WTC11 (cell line): Measurements from ENCODE around the gene TDRD1. TPM values are rescaled to one million over a fixed set of nuclear protein-coding genes. Genes with fewer than 3 reads are reported as not detected.

Experiments
- ATAC-seq: fragments of 200-7000 bp; cut with Tn5 transposase; 2 replicates; pipeline ENCODE4 v1.10.0; 2021; ENCODE audit warnings: mild to moderate bottlenecking, moderate library complexity
- CTCF ChIA-PET: fragments of 300-600 bp; sonication (Branson Sonifier 250); formaldehyde crosslinking; loops from one replicate; lab custom pipeline; 2021; ENCODE audit warnings: antibody characterized with exemption; lab: Charles Lee
- POLR2A ChIA-PET: fragments of 350-600 bp; sonication (Branson Sonifier 250); formaldehyde crosslinking; loops from one replicate; lab custom pipeline; 2021; ENCODE audit warnings: antibody characterized with exemption; lab: Charles Lee
- DNase-seq: peaks from one replicate; pipeline ENCODE4 v3.0.0; 2021; ENCODE audit warnings: low spot score
- H3K27ac Mint-ChIP-seq: 2 replicates; pipeline ENCODE4 v1.8.0; 2021; ENCODE audit warnings: mixed read lengths
- H3K27me3 Mint-ChIP-seq: 2 replicates; pipeline ENCODE4 v1.8.0; 2021; ENCODE audit warnings: low read depth, mild to moderate bottlenecking, moderate library complexity, mixed read lengths
- H3K36me3 Mint-ChIP-seq: 2 replicates; pipeline ENCODE4 v1.8.0; 2021; ENCODE audit warnings: mixed read lengths
- H3K4me1 Mint-ChIP-seq: 2 replicates; pipeline ENCODE4 v1.8.0; 2022; ENCODE audit warnings: mixed read lengths
- H3K4me3 Mint-ChIP-seq: 2 replicates; pipeline ENCODE4 v1.8.0; 2021; ENCODE audit warnings: mild to moderate bottlenecking, moderate library complexity, mixed read lengths
- H3K9me3 Mint-ChIP-seq: 2 replicates; pipeline ENCODE4 v1.8.0; 2021; ENCODE audit warnings: mixed read lengths
- ATF1 ChIP-seq: sonication (generic); formaldehyde crosslinking; IDR thresholded peaks from 2 replicates; pipeline ENCODE4 v1.8.1; 2023; ENCODE audit warnings: mild to moderate bottlenecking, moderate library complexity, missing genetic modification reagents
- CBFB ChIP-seq: sonication (generic); formaldehyde crosslinking; IDR thresholded peaks from 2 replicates; pipeline ENCODE4 v1.8.1; 2022; ENCODE audit warnings: mild to moderate bottlenecking, low read depth, missing genetic modification reagents
- CREB1 ChIP-seq: sonication (generic); formaldehyde crosslinking; IDR thresholded peaks from 2 replicates; pipeline ENCODE4 v1.8.0; 2023; ENCODE audit warnings: mild to moderate bottlenecking, missing genetic modification reagents
- E2F4 ChIP-seq: sonication (generic); formaldehyde crosslinking; IDR thresholded peaks from 2 replicates; pipeline ENCODE4 v1.8.1; 2022; ENCODE audit warnings: low read depth, mild to moderate bottlenecking, moderate library complexity, missing genetic modification reagents, borderline replicate concordance
- ELF4 ChIP-seq: sonication (generic); formaldehyde crosslinking; IDR thresholded peaks from 2 replicates; pipeline ENCODE4 v1.8.1; 2022; ENCODE audit warnings: low read depth, mild to moderate bottlenecking, moderate library complexity, missing genetic modification reagents
- EMX1 ChIP-seq: fragments of 250-450 bp; sonication (Bioruptor Pico); IDR thresholded peaks from 2 replicates; pipeline ENCODE4 v1.8.0; 2021; ENCODE audit warnings: mild to moderate bottlenecking
- FOXJ3 ChIP-seq: sonication (generic); formaldehyde crosslinking; IDR thresholded peaks from 2 replicates; pipeline ENCODE4 v1.9.0; 2021; ENCODE audit warnings: missing genetic modification reagents, mild to moderate bottlenecking, borderline replicate concordance
- FOXK1 ChIP-seq: sonication (generic); formaldehyde crosslinking; IDR thresholded peaks from 2 replicates; pipeline ENCODE4 v1.8.0; 2022; ENCODE audit warnings: mild to moderate bottlenecking, moderate library complexity, missing genetic modification reagents
- FOXP1 ChIP-seq: sonication (generic); formaldehyde crosslinking; IDR thresholded peaks from 2 replicates; pipeline ENCODE4 v1.8.0; 2022; ENCODE audit warnings: missing genetic modification reagents, mild to moderate bottlenecking, moderate library complexity, borderline replicate concordance
- NFE2L1 ChIP-seq: sonication (generic); formaldehyde crosslinking; IDR thresholded peaks from 2 replicates; pipeline ENCODE4 v1.8.1; 2023; ENCODE audit warnings: missing genetic modification reagents
- NFYB ChIP-seq: sonication (generic); formaldehyde crosslinking; conservative IDR thresholded peaks from 2 replicates; pipeline ENCODE4 v1.8.0; 2022; ENCODE audit warnings: low read depth, missing genetic modification reagents
- PREB ChIP-seq: sonication (generic); formaldehyde crosslinking; IDR thresholded peaks from 2 replicates; pipeline ENCODE4 v1.8.1; 2022; ENCODE audit warnings: mild to moderate bottlenecking, missing genetic modification reagents, moderate library complexity, borderline replicate concordance
- ZNF396 ChIP-seq: fragments of 250-450 bp; sonication (Bioruptor Pico); IDR thresholded peaks from 2 replicates; pipeline ENCODE4 v1.8.0; 2021; ENCODE audit warnings: mild to moderate bottlenecking, moderate library complexity, borderline replicate concordance
- ZNF416 ChIP-seq: fragments of 250-450 bp; sonication (Bioruptor Pico); IDR thresholded peaks from 2 replicates; pipeline ENCODE4 v1.9.0; 2021; ENCODE audit warnings: mild to moderate bottlenecking, inconsistent platforms
- ZNF512 ChIP-seq: sonication (generic); formaldehyde crosslinking; IDR thresholded peaks from 2 replicates; pipeline ENCODE4 v1.8.1; 2022; ENCODE audit warnings: missing genetic modification reagents, borderline replicate concordance
- ZNF671 ChIP-seq: fragments of 250-450 bp; sonication (Bioruptor Pico); IDR thresholded peaks from 2 replicates; pipeline ENCODE4 v1.8.0; 2021; ENCODE audit warnings: mild to moderate bottlenecking
- total RNA-seq: library from RNA; stranded (reverse); gene quantifications from 3 replicates; pipeline ENCODE4 v1.2.3, GENCODE V29; 2021
- TF ChIP-seq, protein P1 (sequence below): sonication (generic); formaldehyde crosslinking; IDR thresholded peaks from 2 replicates; pipeline ENCODE4 v1.8.1; 2022; ENCODE audit warnings: mild to moderate bottlenecking, moderate library complexity, missing genetic modification reagents
- TF ChIP-seq, protein P2 (sequence below): sonication (generic); formaldehyde crosslinking; IDR thresholded peaks from 2 replicates; pipeline ENCODE4 v1.8.0; 2023; ENCODE audit warnings: mild to moderate bottlenecking, missing genetic modification reagents
- TF ChIP-seq, protein P3 (sequence below): fragments of 250-450 bp; sonication (Bioruptor Pico); IDR thresholded peaks from 2 replicates; pipeline ENCODE4 v1.9.0; 2021; ENCODE audit warnings: moderate library complexity, mild to moderate bottlenecking, inconsistent platforms, borderline replicate concordance
- TF ChIP-seq, protein P4 (sequence below): fragments of 200-600 bp; IDR thresholded peaks from 2 replicates; pipeline ENCODE4 v1.8.0; 2022; ENCODE audit warnings: antibody characterized with exemption
- TF ChIP-seq, protein P5 (sequence below): sonication (generic); formaldehyde crosslinking; IDR thresholded peaks from 2 replicates; pipeline ENCODE4 v1.8.1; 2023; ENCODE audit warnings: mild to moderate bottlenecking, missing genetic modification reagents

Gene TDRD1
- total RNA-seq, 1 experiment from 2014 or later: 0.70 TPM

- DNase-seq (no peak), ATAC-seq (no peak)
- H3K36me3 Mint-ChIP-seq: peaks cover 21% of the 10 kb centered on the region
- peaks cover 15% of the 10 kb centered on the region for H3K9me3 Mint-ChIP-seq
- TF ChIP-seq FOXK1 (CRISPR knock-in tag): no peak
- CTCF ChIA-PET: interaction anchor here (0.6 kb wide), 1 partner anchor 940 kb away, joined by 4 read pairs; no protein-coding TSS in a partner anchor
- H3K27me3 Mint-ChIP-seq: no peaks in the 10 kb centered on the region
- POLR2A ChIA-PET: no interaction called here
- peaks cover 11% of the 10 kb centered on the region for H3K4me1 Mint-ChIP-seq
- no peak overlapping the region for H3K27ac Mint-ChIP-seq
- H3K4me3 Mint-ChIP-seq: no peak overlapping the region
Measured at GRCh38 chr10:114256822-114257221, 77.7 kb downstream of the TDRD1 start.

- CTCF ChIA-PET: no interaction called here
- peaks cover 14% of the 10 kb centered on the region for H3K4me1 Mint-ChIP-seq
- no peak overlapping the region for H3K4me3 Mint-ChIP-seq
- peaks cover 21% of the 10 kb centered on the region for H3K36me3 Mint-ChIP-seq
- no peak overlapping the region for H3K27ac Mint-ChIP-seq
- H3K9me3 Mint-ChIP-seq: peaks cover 15% of the 10 kb centered on the region
- TF ChIP-seq EMX1 (no peak), ELF4 (CRISPR knock-in tag) (no peak), ZNF671 (CRISPR knock-in tag) (no peak), CBFB (CRISPR knock-in tag) (no peak), ATF1 (CRISPR knock-in tag) (no peak), CREB1 (CRISPR knock-in tag) (no peak), PREB (CRISPR knock-in tag) (no peak), ZNF416 (CRISPR knock-in tag) (no peak), NFE2L1 (CRISPR knock-in tag) (no peak), FOXJ3 (CRISPR knock-in tag) (no peak), FOXP1 (no peak), ZNF396 (no peak), NFYB (CRISPR knock-in tag) (no peak), ZNF512 (no peak), E2F4 (CRISPR knock-in tag) (no peak)
- TF ChIP-seq, protein P1, sequence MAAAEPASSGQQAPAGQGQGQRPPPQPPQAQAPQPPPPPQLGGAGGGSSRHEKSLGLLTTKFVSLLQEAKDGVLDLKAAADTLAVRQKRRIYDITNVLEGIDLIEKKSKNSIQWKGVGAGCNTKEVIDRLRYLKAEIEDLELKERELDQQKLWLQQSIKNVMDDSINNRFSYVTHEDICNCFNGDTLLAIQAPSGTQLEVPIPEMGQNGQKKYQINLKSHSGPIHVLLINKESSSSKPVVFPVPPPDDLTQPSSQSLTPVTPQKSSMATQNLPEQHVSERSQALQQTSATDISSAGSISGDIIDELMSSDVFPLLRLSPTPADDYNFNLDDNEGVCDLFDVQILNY (CRISPR knock-in tag): no peak
- TF ChIP-seq, protein P2, sequence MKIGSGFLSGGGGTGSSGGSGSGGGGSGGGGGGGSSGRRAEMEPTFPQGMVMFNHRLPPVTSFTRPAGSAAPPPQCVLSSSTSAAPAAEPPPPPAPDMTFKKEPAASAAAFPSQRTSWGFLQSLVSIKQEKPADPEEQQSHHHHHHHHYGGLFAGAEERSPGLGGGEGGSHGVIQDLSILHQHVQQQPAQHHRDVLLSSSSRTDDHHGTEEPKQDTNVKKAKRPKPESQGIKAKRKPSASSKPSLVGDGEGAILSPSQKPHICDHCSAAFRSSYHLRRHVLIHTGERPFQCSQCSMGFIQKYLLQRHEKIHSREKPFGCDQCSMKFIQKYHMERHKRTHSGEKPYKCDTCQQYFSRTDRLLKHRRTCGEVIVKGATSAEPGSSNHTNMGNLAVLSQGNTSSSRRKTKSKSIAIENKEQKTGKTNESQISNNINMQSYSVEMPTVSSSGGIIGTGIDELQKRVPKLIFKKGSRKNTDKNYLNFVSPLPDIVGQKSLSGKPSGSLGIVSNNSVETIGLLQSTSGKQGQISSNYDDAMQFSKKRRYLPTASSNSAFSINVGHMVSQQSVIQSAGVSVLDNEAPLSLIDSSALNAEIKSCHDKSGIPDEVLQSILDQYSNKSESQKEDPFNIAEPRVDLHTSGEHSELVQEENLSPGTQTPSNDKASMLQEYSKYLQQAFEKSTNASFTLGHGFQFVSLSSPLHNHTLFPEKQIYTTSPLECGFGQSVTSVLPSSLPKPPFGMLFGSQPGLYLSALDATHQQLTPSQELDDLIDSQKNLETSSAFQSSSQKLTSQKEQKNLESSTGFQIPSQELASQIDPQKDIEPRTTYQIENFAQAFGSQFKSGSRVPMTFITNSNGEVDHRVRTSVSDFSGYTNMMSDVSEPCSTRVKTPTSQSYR (CRISPR knock-in tag): no peak
- TF ChIP-seq, protein P3, sequence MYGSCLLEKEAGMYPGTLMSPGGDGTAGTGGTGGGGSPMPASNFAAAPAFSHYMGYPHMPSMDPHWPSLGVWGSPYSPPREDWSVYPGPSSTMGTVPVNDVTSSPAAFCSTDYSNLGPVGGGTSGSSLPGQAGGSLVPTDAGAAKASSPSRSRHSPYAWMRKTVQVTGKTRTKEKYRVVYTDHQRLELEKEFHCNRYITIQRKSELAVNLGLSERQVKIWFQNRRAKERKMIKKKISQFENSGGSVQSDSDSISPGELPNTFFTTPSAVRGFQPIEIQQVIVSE (CRISPR knock-in tag): no peak
- TF ChIP-seq, protein P4, sequence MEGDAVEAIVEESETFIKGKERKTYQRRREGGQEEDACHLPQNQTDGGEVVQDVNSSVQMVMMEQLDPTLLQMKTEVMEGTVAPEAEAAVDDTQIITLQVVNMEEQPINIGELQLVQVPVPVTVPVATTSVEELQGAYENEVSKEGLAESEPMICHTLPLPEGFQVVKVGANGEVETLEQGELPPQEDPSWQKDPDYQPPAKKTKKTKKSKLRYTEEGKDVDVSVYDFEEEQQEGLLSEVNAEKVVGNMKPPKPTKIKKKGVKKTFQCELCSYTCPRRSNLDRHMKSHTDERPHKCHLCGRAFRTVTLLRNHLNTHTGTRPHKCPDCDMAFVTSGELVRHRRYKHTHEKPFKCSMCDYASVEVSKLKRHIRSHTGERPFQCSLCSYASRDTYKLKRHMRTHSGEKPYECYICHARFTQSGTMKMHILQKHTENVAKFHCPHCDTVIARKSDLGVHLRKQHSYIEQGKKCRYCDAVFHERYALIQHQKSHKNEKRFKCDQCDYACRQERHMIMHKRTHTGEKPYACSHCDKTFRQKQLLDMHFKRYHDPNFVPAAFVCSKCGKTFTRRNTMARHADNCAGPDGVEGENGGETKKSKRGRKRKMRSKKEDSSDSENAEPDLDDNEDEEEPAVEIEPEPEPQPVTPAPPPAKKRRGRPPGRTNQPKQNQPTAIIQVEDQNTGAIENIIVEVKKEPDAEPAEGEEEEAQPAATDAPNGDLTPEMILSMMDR: no peak
- TF ChIP-seq, protein P5, sequence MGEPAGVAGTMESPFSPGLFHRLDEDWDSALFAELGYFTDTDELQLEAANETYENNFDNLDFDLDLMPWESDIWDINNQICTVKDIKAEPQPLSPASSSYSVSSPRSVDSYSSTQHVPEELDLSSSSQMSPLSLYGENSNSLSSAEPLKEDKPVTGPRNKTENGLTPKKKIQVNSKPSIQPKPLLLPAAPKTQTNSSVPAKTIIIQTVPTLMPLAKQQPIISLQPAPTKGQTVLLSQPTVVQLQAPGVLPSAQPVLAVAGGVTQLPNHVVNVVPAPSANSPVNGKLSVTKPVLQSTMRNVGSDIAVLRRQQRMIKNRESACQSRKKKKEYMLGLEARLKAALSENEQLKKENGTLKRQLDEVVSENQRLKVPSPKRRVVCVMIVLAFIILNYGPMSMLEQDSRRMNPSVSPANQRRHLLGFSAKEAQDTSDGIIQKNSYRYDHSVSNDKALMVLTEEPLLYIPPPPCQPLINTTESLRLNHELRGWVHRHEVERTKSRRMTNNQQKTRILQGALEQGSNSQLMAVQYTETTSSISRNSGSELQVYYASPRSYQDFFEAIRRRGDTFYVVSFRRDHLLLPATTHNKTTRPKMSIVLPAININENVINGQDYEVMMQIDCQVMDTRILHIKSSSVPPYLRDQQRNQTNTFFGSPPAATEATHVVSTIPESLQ (CRISPR knock-in tag): no peak
- TF ChIP-seq, all 79 proteins: peak for 0
- DNase-seq: no peak
- no peaks in the 10 kb centered on the region for H3K27me3 Mint-ChIP-seq
- ATAC-seq: no peak
- POLR2A ChIA-PET: no interaction called here
Measured at GRCh38 chr10:114257498-114257897, 78.3 kb downstream of the TDRD1 start.
